HEK293 (cell line): Measurements from ENCODE around the gene ADD1.
A peak's percentile ranks its signal among the peaks of the same experiment; 100 is the strongest.

Source experiments
- BCL11A ChIP-seq: fragments of 450-650 bp; formaldehyde crosslinking; IDR thresholded peaks from 2 replicates; pipeline ENCODE4 v1.5.1; 2016; ENCODE audit warnings: low read depth, missing biosample characterization, missing genetic modification characterization
- HIC1 ChIP-seq: fragments of 450-650 bp; formaldehyde crosslinking; IDR thresholded peaks from 2 replicates; pipeline ENCODE4 v1.5.1; 2016; ENCODE audit warnings: missing biosample characterization, missing genetic modification characterization
- KLF16 ChIP-seq: fragments of 450-650 bp; formaldehyde crosslinking; IDR thresholded peaks from 2 replicates; pipeline ENCODE4 v1.5.1; 2017; ENCODE audit warnings: missing biosample characterization, missing genetic modification characterization
- KLF9 ChIP-seq: fragments of 450-650 bp; formaldehyde crosslinking; IDR thresholded peaks from 2 replicates; pipeline ENCODE4 v1.5.1; 2016; ENCODE audit warnings: missing biosample characterization, missing genetic modification characterization, low read depth
- RBAK ChIP-seq: fragments of 450-650 bp; formaldehyde crosslinking; IDR thresholded peaks from 2 replicates; pipeline ENCODE4 v1.5.1; 2016; ENCODE audit warnings: missing biosample characterization, missing genetic modification characterization
- SCRT2 ChIP-seq: fragments of 450-650 bp; formaldehyde crosslinking; IDR thresholded peaks from 2 replicates; pipeline ENCODE4 v1.5.1; 2016; ENCODE audit warnings: missing biosample characterization, missing genetic modification characterization
- YY2 ChIP-seq: fragments of 450-650 bp; formaldehyde crosslinking; IDR thresholded peaks from 2 replicates; pipeline ENCODE4 v1.5.1; 2016; ENCODE audit warnings: missing biosample characterization, missing genetic modification characterization
- ZBTB7A ChIP-seq: fragments of 450-650 bp; formaldehyde crosslinking; IDR thresholded peaks from 2 replicates; pipeline ENCODE4 v1.5.1; 2016; ENCODE audit warnings: low read depth, missing biosample characterization, missing genetic modification characterization
- ZFHX2 ChIP-seq: fragments of 450-650 bp; formaldehyde crosslinking; conservative IDR thresholded peaks from 2 replicates; pipeline ENCODE4 v1.5.1; 2016; ENCODE audit warnings: missing biosample characterization, missing genetic modification characterization
- ZNF132 ChIP-seq: fragments of 450-650 bp; formaldehyde crosslinking; IDR thresholded peaks from 2 replicates; pipeline ENCODE4 v1.5.1; 2017; ENCODE audit warnings: missing biosample characterization, missing genetic modification characterization, borderline replicate concordance
- ZNF148 ChIP-seq: fragments of 450-650 bp; formaldehyde crosslinking; IDR thresholded peaks from 2 replicates; pipeline ENCODE4 v1.5.0; 2017; ENCODE audit warnings: missing biosample characterization, missing genetic modification characterization, borderline replicate concordance
- ZNF214 ChIP-seq: fragments of 450-650 bp; formaldehyde crosslinking; IDR thresholded peaks from 2 replicates; pipeline ENCODE4 v1.5.1; 2017; ENCODE audit warnings: missing biosample characterization, mild to moderate bottlenecking, missing genetic modification characterization, borderline replicate concordance
- ZNF23 ChIP-seq: fragments of 450-650 bp; formaldehyde crosslinking; IDR thresholded peaks from 2 replicates; pipeline ENCODE4 v1.5.1; 2016; ENCODE audit warnings: missing biosample characterization, missing genetic modification characterization, borderline replicate concordance
- ZNF26 ChIP-seq: fragments of 450-650 bp; formaldehyde crosslinking; IDR thresholded peaks from 2 replicates; pipeline ENCODE4 v1.5.1; 2016; ENCODE audit warnings: missing biosample characterization, missing genetic modification characterization
- ZNF292 ChIP-seq: fragments of 450-650 bp; formaldehyde crosslinking; IDR thresholded peaks from 2 replicates; pipeline ENCODE4 v1.5.1; 2016; ENCODE audit warnings: low read depth, missing biosample characterization, missing genetic modification characterization, borderline replicate concordance
- ZNF423 ChIP-seq: fragments of 450-650 bp; formaldehyde crosslinking; IDR thresholded peaks from 2 replicates; pipeline ENCODE4 v1.5.1; 2016; ENCODE audit warnings: missing biosample characterization, missing genetic modification characterization
- ZNF426 ChIP-seq: fragments of 450-650 bp; formaldehyde crosslinking; IDR thresholded peaks from 2 replicates; pipeline ENCODE4 v1.5.1; 2017; ENCODE audit warnings: missing biosample characterization, missing genetic modification characterization, mild to moderate bottlenecking, inconsistent platforms, moderate library complexity
- ZNF510 ChIP-seq: fragments of 450-650 bp; formaldehyde crosslinking; IDR thresholded peaks from 2 replicates; pipeline ENCODE4 v1.5.1; 2018; ENCODE audit warnings: mild to moderate bottlenecking, missing genetic modification characterization, missing biosample characterization; ENCODE audit not compliant: insufficient replicate concordance
- ZNF518A ChIP-seq: fragments of 450-650 bp; formaldehyde crosslinking; conservative IDR thresholded peaks from 2 replicates; pipeline ENCODE4 v1.5.1; 2016; ENCODE audit warnings: low read depth, missing biosample characterization, missing genetic modification characterization
- ZNF530 ChIP-seq: fragments of 450-650 bp; formaldehyde crosslinking; IDR thresholded peaks from 2 replicates; pipeline ENCODE4 v1.5.1; 2016; ENCODE audit warnings: low read depth, missing biosample characterization, missing genetic modification characterization
- ZNF555 ChIP-seq: fragments of 450-650 bp; formaldehyde crosslinking; conservative IDR thresholded peaks from 2 replicates; pipeline ENCODE4 v1.5.1; 2017; ENCODE audit warnings: missing biosample characterization, mild to moderate bottlenecking, missing genetic modification characterization, inconsistent platforms
- ZNF585B ChIP-seq: fragments of 450-650 bp; formaldehyde crosslinking; IDR thresholded peaks from 2 replicates; pipeline ENCODE4 v1.5.1; 2016; ENCODE audit warnings: missing biosample characterization, missing genetic modification characterization
- ZNF629 ChIP-seq: fragments of 450-650 bp; formaldehyde crosslinking; IDR thresholded peaks from 2 replicates; pipeline ENCODE4 v1.5.1; 2017; ENCODE audit warnings: missing biosample characterization, missing genetic modification characterization
- ZNF658 ChIP-seq: fragments of 450-650 bp; formaldehyde crosslinking; IDR thresholded peaks from 2 replicates; pipeline ENCODE4; 2016; ENCODE audit warnings: missing biosample characterization, missing genetic modification characterization
- ZNF785 ChIP-seq: fragments of 450-650 bp; formaldehyde crosslinking; IDR thresholded peaks from 2 replicates; pipeline ENCODE4 v1.5.1; 2016; ENCODE audit warnings: missing biosample characterization, missing genetic modification characterization
- ZSCAN5A ChIP-seq: fragments of 450-650 bp; formaldehyde crosslinking; IDR thresholded peaks from 2 replicates; pipeline ENCODE4 v1.5.1; 2016; ENCODE audit warnings: missing biosample characterization, missing genetic modification characterization

Gene ADD1

GRCh38 chr4:2937146-2937857, 93.7 kb downstream of the ADD1 start (continued):
- TF ChIP-seq ZNF426 (tag by site-specific recombination) (no peak), ZNF629 (tag by site-specific recombination) (peak; percentile 11; the same call in 1 of the 2 replicates), KLF9 (tag by site-specific recombination) (no peak), YY2 (tag by site-specific recombination) (no peak), RBAK (tag by site-specific recombination) (no peak), ZNF658 (tag by site-specific recombination) (no peak), SCRT2 (tag by site-specific recombination) (no peak), ZBTB7A (tag by site-specific recombination) (no peak), ZFHX2 (no peak), BCL11A (tag by site-specific recombination) (peak; percentile 16; the same call in 1 of the 2 replicates), ZNF148 (tag by site-specific recombination) (no peak), ZNF423 (tag by site-specific recombination) (0 out of 2 replicates have a peak, but pooled peaks have one; percentile 43), ZNF555 (no peak), ZNF510 (tag by site-specific recombination) (no peak), ZNF23 (tag by site-specific recombination) (no peak), ZNF26 (no peak), ZNF518A (no peak), ZNF214 (tag by site-specific recombination) (no peak), ZNF292 (tag by site-specific recombination) (no peak), ZSCAN5A (no peak), ZNF585B (tag by site-specific recombination) (no peak), HIC1 (no peak; the same call in 1 of the 2 replicates), ZNF132 (no peak), KLF16 (tag by site-specific recombination) (no peak), ZNF785 (tag by site-specific recombination) (no peak), ZNF530 (tag by site-specific recombination) (no peak)
